ENCODE data around the gene TRMT10B.

- TF ChIP-seq CTCF (IDR thresholded peaks at IDR 0.05; ENCODE audit: insufficient read depth, low read depth, low read length) (no peak), EZH2 (IDR thresholded peaks at IDR 0.05; ENCODE audit: insufficient read depth, low read length) (no peak)
Observed at GRCh38 chr9:37732952-37733351, 20.7 kb upstream of the TRMT10B start.
